Bronchial epithelial cell (primary cell): ENCODE measurements around the gene CANX. TPM values are rescaled to one million over a fixed set of nuclear protein-coding genes. Genes with fewer than 3 reads are reported as not detected.

ENCODE experiments used
- DNase-seq: peaks from one replicate; pipeline ENCODE4 v3.0.0-alpha.2; 2010; ENCODE audit warnings: low read depth
- FAIRE-seq: peaks from 2 replicates; lab custom pipeline; 2011; peaks lifted over from hg19 to GRCh38; lab: Jason Lieb, UNC
- H3K27me3 ChIP-seq: 2 replicates; pipeline ENCODE4 v1.5.1; 2011; ENCODE audit warnings: low read length; ENCODE audit not compliant: control insufficient read depth, insufficient read depth
- H3K36me3 ChIP-seq: 2 replicates; pipeline ENCODE4 v1.5.1; 2011; ENCODE audit warnings: low read length; ENCODE audit not compliant: control insufficient read depth, insufficient read depth
- H3K4me3 ChIP-seq: 2 replicates; pipeline ENCODE4 v1.5.1; 2011; ENCODE audit warnings: mild to moderate bottlenecking, low read depth, low read length, control low read depth
- total RNA-seq: library from RNA; depleted of rRNA; stranded (reverse); fragments of >200 nt; gene quantifications from 2 replicates; pipeline ENCODE4 v1.2.1, GENCODE V29; 2014
- TF ChIP-seq, protein P1 (sequence below): IDR thresholded peaks from 2 replicates; pipeline ENCODE4 v1.5.1; 2011; ENCODE audit warnings: mild to moderate bottlenecking, moderate library complexity, low read length, control low read depth, inconsistent platforms; ENCODE audit not compliant: insufficient read depth, severe bottlenecking

CANX gene
- total RNA-seq, 1 donor from 2014 or later, result 925 TPM

DNA sequence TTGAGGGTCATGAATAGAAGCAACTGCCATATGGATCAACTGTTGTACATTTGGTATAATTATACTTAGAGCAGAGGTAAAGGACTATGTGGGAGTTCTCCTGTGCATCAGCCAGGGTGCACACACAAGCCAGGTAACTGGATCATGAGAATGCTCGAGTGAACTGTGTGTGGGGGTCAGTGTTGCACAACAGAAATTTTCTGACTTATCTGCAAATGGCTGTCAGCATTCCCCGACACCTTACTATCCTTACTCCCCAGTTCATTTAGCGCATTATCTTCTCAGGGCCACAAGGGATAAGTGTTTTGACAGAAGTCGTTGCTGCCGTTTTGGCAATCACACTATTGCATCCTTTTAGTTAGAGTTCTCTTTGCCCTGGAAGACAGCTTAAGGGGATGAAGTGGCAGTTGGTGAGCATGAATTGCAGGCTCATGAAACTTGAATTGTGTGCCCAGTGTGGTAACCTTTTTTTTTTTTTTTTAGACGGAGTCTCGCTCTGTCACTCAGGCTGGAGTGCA, 1.7 kb downstream of the CANX start:
- FAIRE-seq (no peak), DNase-seq (peak; percentile 19)
- no peaks in the 10 kb centered on the region for H3K27me3 ChIP-seq
- TF ChIP-seq, protein P1, sequence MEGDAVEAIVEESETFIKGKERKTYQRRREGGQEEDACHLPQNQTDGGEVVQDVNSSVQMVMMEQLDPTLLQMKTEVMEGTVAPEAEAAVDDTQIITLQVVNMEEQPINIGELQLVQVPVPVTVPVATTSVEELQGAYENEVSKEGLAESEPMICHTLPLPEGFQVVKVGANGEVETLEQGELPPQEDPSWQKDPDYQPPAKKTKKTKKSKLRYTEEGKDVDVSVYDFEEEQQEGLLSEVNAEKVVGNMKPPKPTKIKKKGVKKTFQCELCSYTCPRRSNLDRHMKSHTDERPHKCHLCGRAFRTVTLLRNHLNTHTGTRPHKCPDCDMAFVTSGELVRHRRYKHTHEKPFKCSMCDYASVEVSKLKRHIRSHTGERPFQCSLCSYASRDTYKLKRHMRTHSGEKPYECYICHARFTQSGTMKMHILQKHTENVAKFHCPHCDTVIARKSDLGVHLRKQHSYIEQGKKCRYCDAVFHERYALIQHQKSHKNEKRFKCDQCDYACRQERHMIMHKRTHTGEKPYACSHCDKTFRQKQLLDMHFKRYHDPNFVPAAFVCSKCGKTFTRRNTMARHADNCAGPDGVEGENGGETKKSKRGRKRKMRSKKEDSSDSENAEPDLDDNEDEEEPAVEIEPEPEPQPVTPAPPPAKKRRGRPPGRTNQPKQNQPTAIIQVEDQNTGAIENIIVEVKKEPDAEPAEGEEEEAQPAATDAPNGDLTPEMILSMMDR, result no peak
- peaks cover 6% of the 10 kb centered on the region for H3K36me3 ChIP-seq
- H3K4me3 ChIP-seq, result peak overlapping the region; percentile 97

DNA sequence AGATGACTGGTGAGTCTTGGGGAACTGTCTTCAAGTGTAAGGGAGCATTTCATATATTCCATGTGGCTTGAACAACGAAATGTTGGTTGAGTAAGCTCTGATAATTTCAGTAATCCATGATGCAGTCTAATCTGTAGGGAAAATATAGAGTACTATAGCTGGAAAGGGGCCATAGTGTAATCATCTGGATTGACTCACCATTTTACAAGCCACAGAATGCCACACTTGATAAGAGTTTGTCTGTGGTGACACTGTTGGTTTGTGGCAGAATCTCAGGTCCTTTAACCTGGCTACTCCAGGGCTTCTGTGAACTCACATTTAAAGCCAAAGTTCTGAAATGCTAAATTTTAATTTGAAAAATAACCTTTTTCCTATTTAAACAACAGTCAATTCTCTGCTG, 17.5 kb downstream of the CANX start:
- Histone ChIP-seq H3K4me3 (no peak overlapping the region), H3K27me3 (no peaks in the 10 kb centered on the region), H3K36me3 (peaks cover 18% of the 10 kb centered on the region)
- DNase-seq (no peak), FAIRE-seq (no peak)
- TF ChIP-seq, protein P1, result no peak

DNA sequence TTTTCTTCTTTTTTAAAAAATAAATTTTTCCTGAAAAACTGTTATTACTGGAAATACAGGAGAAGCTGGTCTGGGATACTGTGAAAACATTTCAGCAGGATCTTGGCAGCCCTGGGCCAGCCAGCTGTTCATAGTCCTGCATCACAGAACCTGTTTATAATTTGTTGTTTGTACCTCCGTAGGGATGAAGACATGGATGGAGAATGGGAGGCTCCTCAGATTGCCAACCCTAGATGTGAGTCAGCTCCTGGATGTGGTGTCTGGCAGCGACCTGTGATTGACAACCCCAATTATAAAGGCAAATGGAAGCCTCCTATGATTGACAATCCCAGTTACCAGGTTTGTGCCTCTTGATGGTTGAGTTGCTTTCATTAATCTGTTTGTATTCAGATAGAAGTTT, 21.5 kb downstream of the CANX start:
- TF ChIP-seq, protein P1, result no peak
- Histone ChIP-seq H3K4me3 (no peak overlapping the region), H3K36me3 (peaks cover 33% of the 10 kb centered on the region), H3K27me3 (no peaks in the 10 kb centered on the region)
- no peak for FAIRE-seq
- no peak for DNase-seq

DNA sequence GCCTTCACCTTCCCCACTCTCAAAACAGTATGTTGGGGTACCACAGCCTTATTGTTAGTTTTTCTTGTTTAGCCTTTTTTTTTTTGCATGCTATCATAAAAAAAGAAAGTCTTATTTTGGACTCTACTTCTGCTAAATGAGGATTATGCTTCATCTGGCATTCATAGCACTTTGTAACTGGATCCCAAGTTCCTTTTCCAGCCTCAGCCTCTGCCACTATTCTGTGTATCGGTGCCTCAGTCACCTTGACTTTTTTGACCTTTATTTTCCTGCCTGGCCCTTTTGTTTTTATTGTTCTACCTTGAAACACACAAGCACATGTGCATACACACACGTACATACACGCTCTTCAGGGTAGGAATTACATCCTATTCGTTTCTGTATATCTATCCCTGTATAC, 25.4 kb downstream of the CANX start:
- Histone ChIP-seq H3K4me3 (no peak overlapping the region), H3K27me3 (no peaks in the 10 kb centered on the region), H3K36me3 (peaks cover 34% of the 10 kb centered on the region)
- TF ChIP-seq, protein P1, result no peak
- DNase-seq (no peak), FAIRE-seq (no peak)

DNA sequence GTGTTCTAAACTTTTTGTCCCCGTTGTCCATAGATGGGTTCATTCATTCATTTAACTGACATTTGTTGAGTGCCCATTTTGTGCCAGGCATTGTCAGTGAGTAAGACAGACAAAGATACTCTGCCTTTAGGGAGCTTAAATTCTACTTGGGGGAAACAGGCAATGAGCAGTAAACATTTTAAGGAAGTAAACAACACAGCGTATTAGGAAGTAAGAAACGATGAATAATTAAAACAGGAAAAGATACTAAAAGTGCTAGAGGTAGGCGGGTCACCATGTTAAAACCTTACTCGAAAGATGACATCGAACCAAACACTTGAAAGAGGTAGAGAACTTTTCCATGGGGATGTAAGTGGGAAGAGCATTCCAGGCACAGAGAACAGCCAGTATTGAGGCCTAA, 28.3 kb downstream of the CANX start:
- TF ChIP-seq, protein P1, result no peak
- Histone ChIP-seq H3K4me3 (no peak overlapping the region), H3K27me3 (no peaks in the 10 kb centered on the region), H3K36me3 (peaks cover 27% of the 10 kb centered on the region)
- FAIRE-seq, result no peak
- DNase-seq, result no peak

DNA sequence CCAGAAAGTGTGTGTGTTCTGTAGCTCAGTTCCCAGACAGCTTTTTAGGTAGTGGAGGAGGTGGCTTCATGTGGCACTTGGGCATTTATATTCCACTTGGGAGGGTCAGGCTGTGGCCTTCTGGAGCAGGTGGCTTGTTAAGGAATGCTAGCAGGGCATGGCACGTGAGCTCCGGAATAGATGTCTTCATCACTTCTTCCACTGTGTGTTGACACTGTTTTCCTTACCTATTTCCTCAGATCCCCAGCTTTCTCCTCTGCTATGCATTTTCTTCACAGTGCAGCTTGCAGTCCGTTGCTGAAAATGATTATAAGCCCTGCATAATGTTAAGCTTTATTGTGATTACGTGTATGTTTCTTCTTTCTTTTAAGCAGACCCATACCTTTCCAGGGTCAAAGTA, 30.5 kb downstream of the CANX start:
- FAIRE-seq, result no peak
- no peaks in the 10 kb centered on the region for H3K27me3 ChIP-seq
- DNase-seq, result no peak
- peaks cover 19% of the 10 kb centered on the region for H3K36me3 ChIP-seq
- TF ChIP-seq, protein P1, result no peak
- H3K4me3 ChIP-seq, result no peak overlapping the region
